Stimulated activated CD4-positive, alpha-beta T cell treated with anti-CD3 and anti-CD28 coated beads, Interleukin-12 subunit alpha, Interleukin-12 subunit beta, amount 100 ng/mL, for 48 hours (primary cell): ENCODE measurements around the gene MAP3K2.
A peak's percentile ranks its signal among the peaks of the same experiment; 100 is the strongest.

Experiments used
- DNase-seq, 3 donors: peaks; one replicate each; pipeline ENCODE4 v3.0.0-alpha.2; 2020; ENCODE audit warnings: low read depth in 2 of 3, low spot score in 1 of 3

Gene MAP3K2

DNA sequence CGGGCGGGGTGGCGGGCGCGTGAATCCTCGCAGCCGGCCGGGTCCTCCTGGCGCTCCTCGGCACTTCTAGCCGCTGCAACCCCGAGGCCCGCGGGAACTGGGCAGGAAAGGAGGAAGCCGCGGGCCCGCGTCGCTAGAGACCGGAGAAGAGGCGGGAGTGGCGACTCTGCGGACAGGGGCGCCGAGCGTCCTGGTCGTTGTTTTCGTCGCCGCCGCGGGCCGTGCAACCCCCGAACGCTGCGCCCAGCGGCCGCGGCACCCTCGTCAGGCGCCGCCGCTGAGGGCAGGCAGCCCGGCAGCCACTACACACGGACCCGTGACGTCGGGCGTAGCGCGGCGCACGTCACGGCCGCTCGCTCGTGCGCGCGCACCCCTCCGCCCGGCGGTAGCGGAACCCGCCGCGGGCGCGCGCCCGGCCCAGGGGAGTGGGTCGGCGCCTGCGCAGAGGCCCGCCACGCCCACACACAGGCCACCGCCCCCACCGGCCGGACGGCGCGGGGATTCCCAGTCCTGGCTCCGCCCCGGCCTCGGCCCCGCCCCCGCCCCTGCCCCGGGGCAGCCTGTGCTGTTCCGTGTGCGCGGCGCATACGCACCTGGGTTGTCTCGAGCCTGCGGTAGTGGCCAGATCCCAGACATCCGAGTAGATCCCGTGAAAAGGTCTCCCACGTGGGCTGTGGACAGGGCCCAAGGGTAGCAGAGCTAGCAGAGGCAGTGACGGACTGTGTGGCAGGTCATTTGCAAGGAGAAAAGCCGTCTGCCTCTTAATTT lies at the start of gene MAP3K2:
Gene MAP3K2 (minus strand): TSS at position 321 of the 768 bp plus-strand sequence. CDS start 44,846 bp downstream, outside the sequence.
- peak; percentile 89 to 91 (median 90) for DNase-seq

- no peak for DNase-seq
These were observed 49.3 kb upstream of the MAP3K2 start for GRCh38 chr2:127437056-127437455.

- DNase-seq, result no peak
These were observed 46.7 kb upstream of the MAP3K2 start for GRCh38 chr2:127434515-127434914.

GRCh38 chr2:127431408-127432023 lies 43.7 kb upstream of the MAP3K2 start:
- no peak for DNase-seq

DNA sequence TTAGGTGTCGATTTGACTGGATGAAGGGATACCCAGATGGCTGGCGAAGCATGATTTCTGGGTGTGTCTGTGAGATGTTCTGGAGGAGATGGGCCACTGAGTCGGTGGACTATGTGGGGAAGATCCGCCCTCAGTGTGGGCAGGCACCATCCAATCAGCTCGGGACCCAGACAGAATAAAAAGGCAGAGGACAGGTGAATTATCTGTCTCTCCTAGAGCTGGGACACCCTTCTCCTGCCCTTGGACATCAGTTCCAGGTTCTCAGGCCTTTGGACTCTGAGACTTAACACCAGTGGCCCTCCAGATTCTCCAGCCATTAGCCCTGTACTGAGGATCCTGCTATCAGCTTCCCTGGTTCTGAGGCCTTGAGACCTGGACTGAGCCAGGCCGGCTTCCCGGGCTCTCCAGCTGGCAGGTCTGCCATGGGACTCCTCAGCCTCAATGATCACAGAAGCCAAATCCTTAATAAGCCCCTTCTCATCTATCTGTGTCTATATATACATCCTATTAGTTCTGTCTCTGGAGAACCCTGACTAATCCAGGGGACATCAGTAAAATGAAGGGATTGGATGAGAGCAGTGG lies 42.2 kb upstream of the MAP3K2 start:
- no peak for DNase-seq

GRCh38 chr2:127429291-127429690 lies 41.5 kb upstream of the MAP3K2 start:
- no peak for DNase-seq

GRCh38 chr2:127428815-127429109 lies 41.0 kb upstream of the MAP3K2 start:
- DNase-seq, result no peak

DNA sequence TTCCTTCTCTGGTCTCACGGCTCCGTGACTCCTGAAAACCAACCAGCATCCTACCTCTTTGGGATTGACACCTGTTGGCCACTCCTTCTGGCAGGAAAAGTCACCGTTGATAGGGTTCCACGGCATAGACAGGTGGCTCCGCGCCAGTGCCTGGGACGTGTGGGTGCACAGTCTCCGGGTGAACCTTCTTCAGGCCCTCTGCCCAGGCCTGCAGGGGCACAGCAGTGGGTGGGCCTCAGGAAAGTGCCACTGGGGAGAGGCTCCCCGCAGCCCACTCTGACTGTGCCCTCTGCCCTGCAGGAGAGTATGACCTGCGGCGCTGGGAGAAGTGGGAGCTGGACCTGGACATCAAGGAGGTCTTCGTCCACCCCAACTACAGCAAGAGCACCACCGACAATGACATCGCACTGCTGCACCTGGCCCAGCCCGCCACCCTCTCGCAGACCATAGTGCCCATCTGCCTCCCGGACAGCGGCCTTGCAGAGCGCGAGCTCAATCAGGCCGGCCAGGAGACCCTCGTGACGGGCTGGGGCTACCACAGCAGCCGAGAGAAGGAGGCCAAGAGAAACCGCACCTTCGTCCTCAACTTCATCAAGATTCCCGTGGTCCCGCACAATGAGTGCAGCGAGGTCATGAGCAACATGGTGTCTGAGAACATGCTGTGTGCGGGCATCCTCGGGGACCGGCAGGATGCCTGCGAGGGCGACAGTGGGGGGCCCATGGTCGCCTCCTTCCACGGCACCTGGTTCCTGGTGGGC lies 40.5 kb upstream of the MAP3K2 start:
- DNase-seq, result no peak

DNA sequence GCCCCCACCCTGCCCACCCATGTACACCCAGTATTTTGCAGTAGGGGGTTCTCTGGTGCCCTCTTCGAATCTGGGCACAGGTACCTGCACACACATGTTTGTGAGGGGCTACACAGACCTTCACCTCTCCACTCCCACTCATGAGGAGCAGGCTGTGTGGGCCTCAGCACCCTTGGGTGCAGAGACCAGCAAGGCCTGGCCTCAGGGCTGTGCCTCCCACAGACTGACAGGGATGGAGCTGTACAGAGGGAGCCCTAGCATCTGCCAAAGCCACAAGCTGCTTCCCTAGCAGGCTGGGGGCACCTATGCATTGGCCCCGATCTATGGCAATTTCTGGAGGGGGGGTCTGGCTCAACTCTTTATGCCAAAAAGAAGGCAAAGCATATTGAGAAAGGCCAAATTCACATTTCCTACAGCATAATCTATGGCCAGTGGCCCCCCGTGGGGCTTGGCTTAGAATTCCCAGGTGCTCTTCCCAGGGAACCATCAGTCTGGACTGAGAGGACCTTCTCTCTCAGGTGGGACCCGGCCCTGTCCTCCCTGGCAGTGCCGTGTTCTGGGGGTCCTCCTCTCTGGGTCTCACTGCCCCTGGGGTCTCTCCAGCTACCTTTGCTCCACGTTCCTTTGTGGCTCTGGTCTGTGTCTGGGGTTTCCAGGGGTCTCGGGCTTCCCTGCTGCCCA lies 39.7 kb upstream of the MAP3K2 start:
- no peak for DNase-seq

- no peak for DNase-seq
These were observed 39.0 kb upstream of the MAP3K2 start for GRCh38 chr2:127426501-127427354.

GRCh38 chr2:127425540-127426490 lies 38.0 kb upstream of the MAP3K2 start:
- DNase-seq, result no peak

DNA sequence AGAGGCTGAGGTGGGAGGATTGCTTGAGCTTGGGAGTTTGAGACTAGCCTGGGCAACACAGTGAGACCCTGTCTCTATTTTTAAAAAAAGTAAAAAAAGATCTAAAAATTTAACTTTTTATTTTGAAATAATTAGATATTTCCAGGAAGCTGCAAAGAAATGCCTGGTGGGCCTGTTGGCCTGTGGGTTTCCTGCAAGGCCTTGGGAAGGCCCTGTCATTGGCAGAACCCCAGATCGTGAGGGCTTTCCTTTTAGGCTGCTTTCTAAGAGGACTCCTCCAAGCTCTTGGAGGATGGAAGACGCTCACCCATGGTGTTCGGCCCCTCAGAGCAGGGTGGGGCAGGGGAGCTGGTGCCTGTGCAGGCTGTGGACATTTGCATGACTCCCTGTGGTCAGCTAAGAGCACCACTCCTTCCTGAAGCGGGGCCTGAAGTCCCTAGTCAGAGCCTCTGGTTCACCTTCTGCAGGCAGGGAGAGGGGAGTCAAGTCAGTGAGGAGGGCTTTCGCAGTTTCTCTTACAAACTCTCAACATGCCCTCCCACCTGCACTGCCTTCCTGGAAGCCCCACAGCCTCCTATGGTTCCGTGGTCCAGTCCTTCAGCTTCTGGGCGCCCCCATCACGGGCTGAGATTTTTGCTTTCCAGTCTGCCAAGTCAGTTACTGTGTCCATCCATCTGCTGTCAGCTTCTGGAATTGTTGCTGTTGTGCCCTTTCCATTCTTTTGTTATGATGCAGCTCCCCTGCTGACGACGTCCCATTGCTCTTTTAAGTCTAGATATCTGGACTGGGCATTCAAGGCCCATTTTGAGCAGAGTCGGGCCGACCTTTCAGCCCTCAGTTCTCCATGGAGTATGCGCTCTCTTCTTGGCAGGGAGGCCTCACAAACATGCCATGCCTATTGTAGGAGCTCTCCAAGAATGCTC lies 37.1 kb upstream of the MAP3K2 start:
- DNase-seq, result no peak

DNA sequence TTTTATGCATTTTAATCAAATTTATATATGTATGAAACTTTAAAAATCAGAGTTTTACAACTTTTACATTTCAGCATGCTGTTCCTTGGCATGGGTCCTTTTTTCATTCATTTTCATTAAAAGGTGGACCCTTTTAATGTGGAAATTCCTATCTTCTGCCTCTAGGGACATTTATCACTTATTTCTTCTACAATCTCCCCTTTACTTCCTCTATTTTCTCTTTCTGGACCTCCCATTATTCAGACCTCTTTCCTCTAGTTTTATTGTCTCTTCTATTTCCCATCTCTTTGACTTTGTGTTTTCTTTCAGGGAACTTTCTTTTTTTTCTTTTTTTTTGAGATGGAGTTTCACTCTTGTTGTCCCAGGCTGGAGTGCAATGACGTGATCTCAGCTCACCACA lies 36.1 kb upstream of the MAP3K2 start:
- no peak for DNase-seq

DNA sequence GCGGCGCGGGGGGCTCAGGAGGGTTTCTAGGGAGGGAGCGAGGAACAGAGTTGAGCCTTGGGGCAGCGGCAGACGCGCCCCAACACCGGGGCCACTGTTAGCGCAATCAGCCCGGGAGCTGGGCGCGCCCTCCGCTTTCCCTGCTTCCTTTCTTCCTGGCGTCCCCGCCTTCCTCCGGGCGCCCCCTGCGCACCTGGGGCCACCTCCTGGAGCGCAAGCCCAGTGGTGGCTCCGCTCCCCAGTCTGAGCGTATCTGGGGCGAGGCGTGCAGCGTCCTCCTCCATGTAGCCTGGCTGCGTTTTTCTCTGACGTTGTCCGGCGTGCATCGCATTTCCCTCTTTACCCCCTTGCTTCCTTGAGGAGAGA lies 35.7 kb upstream of the MAP3K2 start:
- no peak for DNase-seq

- DNase-seq, result no peak
These were observed 35.0 kb upstream of the MAP3K2 start for GRCh38 chr2:127422559-127423477.

DNA sequence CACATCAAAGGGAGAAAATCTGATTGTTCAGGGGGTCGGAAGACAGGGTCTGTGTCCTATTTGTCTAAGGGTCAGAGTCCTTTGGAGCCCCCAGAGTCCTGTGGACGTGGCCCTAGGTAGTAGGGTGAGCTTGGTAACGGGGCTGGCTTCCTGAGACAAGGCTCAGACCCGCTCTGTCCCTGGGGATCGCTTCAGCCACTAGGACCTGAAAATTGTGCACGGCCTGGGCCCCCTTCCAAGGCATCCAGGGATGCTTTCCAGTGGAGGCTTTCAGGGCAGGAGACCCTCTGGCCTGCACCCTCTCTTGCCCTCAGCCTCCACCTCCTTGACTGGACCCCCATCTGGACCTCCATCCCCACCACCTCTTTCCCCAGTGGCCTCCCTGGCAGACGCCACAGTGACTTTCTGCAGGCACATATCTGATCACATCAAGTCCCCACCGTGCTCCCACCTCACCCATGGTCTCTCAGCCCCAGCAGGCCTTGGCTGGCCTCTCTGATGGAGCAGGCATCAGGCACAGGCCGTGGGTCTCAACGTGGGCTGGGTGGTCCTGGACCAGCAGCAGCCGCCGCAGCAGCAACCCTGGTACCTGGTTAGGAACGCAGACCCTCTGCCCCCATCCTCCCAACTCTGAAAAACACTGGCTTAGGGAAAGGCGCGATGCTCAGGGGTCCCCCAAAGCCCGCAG lies 34.2 kb upstream of the MAP3K2 start:
- DNase-seq, result no peak
